ENCODE results near the gene C11orf24.
"Not testable (repeated sequence)": the region's sequence is repeated elsewhere in the genome, so short reads cannot be mapped to it uniquely, and the experiment has no call there.

The C11orf24 gene

DNA sequence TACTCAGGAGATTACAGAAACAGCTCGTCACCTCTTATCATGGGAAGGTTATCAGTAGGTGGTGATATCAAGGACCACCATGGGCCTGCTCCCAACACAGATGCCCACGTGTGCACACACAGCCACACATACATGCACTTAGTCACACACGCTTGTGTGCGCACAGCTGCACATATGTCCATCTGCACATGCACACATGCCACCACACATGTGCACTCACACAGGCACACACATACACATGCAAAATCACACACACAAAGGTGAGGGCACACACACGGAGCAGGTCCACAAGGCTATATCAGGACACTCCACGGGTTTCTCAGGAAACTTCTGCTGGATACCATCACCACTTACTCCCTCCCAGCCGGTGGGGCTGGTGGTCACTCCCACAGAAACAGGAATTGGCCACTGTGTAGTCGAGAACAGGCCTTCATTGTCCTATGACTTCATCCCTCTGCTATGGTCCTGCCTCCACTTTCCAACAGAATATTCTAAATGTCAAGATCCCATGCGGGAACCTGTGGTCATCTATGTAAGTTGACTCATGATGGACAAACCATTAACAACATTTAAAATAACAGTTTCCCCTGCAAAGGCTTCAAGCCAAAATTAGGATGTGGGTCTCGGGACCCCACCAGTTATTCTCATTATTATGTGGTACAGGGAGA is 2.2 kb downstream of the C11orf24 start:
- no peak for DNase-seq

- DNase-seq: no peak
Measured at GRCh38 chr11:68267881-68268240, 3.9 kb downstream of the C11orf24 start.

GRCh38 chr11:68266936-68267880 is 4.6 kb downstream of the C11orf24 start:
- no peak for DNase-seq

- DNase-seq: no peak
Measured at GRCh38 chr11:68266121-68266891, 5.5 kb downstream of the C11orf24 start.

DNA sequence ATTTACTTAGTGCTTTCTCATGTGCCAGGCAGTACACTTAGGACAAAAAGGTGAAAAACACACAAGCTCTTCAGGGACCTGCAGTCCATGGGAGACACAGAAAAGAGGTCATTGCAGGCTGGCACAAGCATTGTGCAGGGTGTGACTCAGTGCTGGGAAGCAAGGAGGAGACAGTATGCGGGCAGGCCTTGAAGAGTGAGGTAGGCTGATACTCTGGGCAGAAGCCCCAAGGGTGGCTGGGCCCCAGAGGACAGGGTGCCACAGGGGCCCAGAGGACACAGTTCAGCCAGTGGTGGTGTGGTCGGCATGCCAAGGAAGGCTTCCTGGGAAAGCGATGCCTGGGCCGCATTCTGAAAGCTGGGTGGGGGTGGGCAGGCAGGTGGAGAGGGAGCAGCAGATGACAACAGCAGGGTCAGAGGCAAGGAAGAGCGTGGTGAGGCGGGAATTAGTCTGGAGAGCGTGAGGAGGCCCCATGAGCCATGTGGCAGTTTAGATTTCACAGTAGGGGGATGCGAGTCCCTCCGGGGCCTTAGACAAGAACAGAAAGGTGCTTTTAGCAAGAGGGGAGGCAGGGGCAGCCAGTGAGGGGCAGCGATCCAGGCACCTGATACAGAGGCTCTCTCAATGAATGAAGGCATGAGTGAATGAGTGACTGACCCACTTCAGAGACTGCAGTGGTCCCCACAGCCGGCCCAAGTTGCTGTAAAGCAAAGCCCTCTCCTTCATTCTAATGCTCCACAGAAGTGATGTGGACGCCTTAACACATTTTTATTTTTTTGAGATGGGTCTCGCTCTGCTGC is 6.8 kb downstream of the C11orf24 start:
- no peak for DNase-seq

DNA sequence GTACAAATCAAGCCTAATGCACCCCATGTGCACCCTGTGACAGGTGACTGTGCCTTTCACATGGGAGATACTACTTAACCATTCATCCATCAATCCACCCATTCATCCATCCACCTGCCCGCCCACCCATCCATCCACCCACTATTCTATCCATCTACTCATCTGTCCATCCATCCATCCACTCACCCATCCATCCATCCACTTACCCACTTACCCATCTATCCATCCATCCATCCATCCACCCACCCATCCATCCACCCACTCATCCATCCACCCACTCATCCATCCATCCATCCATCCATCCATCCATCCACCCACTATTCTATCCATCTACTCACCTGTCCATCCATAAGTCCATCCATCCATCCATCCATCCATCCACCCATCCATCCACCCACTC is 7.5 kb downstream of the C11orf24 start:
- no peak for DNase-seq

DNA sequence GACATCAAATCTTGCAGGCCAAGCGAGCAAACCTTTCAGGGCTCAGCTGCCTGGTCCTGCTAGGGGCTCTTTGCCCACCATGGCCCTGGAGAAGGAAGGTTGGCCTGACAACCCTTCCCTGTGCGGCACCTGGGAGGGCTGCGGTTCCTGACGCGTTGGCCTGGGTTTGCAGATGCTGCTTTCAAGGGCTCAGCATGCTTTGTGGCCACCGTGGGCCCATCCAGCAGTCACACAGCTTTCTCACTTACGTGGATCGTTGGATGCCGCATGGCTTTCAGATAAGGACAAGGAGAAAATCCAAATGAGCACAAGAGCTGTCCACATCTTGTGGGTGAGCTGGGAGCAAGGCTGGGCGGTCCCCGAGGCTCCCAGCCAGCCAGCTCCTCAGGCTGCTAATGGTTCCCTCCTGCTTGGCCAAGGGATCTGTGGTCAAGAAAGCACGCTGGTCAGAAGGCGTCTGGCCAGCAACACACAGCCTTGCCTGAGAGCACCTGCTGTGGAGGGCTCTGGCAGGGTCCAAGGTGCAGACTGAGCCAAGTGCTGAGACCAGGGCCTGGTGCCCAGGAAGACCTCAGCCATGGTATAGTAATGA is 8.2 kb downstream of the C11orf24 start:
- no peak for DNase-seq

DNA sequence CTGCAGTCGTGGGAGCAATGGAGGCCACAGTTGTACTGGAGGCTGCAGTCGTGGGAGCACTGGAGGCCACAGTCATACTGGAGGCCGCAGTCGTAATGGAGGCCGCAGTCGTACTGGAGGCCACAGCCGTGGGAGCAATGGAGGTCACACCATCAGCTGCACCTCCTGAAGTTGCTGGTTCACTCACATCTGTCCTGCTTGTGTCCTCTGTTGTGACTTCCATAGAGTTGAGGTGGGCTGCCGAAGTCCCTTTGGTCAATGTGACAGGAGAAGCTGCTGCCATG is 9.3 kb downstream of the C11orf24 start:
- no peak for DNase-seq

DNA sequence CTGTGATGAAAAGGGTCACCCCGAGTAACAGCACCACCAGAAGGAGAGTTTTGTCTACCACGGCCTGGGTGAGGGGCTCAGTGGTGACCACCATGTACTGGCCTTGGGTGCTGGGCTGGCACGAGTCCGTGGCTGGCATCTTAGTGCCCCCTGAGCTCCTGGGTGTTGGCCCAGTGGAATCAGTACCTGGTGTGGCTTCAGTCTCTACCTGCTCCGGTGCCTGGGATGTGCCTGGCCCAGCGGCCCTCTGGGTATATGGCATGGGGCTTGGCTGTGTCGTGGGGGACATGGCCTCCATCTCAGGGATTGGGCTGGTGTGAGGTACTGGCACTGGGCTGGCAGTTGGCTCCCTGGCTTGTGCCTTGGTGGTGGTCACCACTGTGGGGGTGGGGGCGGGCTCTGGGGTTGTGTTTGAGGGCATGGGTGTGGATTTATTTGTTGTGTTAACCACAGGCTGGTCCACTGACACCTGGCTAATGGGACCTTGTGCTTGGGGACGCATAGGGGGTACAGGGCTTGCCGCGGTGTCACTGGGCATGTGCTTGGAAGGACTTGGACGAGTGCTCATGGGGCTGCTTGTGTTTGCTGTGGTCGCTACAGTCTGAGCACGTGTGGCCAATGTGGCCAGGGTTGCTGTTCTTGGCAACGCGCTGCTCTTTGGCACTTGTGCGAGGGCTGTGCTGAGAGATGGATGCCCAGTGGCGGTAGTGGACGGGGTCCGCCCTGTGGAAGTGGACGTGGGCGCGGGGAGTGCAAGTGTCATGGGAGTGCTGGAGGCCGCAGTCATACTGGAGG is 9.8 kb downstream of the C11orf24 start:
- no peak for DNase-seq

GRCh38 chr11:68261006-68261405 is 10.8 kb downstream of the C11orf24 start:
- no peak for DNase-seq

- no peak for DNase-seq
Measured at GRCh38 chr11:68260484-68260883, 11.3 kb downstream of the C11orf24 start.

DNA sequence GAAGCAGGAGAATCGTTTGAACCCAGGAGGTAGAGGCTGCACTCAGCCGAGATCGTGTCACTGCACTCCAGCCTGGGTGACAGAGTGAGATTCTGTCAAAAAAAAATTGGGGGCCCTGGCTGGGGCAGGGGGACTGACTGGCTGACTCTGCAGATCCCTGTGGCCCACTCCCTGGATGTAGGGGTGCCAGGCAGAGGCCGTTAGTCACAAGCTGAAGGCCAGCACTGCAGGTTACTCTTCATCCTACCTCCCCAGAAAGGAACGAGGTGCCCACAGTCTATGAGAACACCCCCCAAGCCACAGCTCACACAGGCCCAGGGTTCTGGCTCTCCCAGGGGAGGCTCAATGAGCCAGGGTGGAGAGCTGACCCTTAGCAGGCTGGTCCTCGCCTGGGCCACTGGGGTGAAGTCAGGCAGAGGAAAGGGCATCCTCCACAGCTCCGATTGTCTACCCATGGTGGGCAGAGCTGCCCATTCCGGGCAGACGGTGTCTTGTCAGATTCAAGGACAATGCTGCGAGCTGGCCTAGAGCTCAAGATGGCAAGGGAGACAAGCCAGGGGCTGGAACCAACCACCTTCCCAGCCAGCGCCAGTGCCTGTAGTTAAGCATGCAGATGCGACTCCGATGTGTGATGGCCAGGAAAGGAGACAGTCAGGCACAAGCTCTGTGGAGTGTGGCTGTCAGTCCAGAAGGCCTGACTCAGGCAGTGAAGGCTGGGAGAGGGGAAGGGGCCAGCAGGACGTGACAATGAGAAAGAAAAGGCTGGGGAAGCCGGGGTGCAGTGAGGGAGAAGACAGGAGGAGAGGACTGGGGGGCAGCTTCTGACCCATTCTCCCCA is 12.4 kb downstream of the C11orf24 start:
- DNase-seq: no peak

DNA sequence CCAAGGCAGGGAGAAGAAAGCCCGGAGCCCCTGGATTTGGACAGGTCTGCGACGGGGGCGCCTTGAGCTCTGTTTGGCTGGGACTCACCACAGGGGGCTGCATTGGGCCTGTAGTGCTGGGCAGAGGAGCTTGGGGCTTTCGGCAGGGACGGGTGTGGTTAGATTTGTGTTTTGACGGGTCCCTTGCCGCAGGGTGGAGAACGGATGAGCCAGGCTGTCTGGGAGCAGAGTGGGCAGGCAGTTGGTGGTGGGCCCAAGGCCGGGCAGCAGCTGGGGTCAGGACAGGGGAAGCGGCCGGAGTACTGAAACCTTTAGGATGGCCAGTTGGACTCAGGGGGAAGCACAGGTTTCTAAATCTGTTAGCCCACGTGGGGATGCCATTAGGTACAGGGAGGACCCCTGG is 13.4 kb downstream of the C11orf24 start:
- no peak for DNase-seq

DNA sequence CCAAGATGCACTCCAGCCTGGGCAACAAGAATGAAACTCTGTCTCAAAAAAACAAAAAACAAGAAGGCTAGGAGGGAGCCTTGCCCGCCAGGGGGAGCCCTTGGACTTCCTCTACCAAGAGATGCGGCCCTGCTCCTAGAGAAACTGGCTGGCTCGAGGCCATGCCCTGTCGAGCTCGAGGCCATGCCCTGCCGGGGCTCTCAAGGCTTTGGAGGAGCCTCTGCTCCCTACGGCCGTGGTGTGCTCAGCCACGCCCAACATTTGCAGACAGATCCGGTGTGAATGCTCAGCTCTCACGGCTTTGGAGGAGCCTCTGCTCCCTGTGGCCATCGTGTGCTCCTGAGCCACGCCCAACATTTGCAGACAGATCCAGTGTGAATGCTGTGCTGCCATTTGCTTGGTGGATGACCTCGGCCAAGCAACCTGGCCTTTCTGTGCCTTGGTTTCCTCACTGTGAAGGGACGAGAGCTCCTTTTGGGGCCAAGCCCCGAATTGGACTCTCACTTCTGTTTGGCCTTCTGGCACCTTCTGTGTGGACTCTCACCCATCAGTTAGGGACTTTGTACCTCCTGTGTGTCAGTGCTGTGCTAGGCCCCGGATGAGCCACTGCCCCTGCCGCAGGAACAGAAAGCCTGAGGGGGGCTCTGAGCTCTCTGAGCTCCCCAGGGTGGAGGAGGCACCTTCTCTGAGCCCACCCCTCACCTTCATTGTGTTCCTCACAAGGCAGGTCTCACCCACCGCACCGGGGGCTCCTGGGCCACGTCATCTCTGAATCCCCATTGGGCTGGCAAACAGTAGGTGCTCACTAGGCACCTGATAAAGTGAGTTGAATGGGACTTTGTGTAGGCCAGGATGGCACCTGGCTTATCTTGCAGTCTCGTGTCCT is 14.1 kb downstream of the C11orf24 start:
- peak; percentile 58 to 87 for DNase-seq

GRCh38 chr11:68256331-68256741 is 15.4 kb downstream of the C11orf24 start:
- no peak for DNase-seq

- no peak for DNase-seq
Measured at GRCh38 chr11:68255526-68255925, 16.2 kb downstream of the C11orf24 start.

GRCh38 chr11:68254421-68254820 is 17.4 kb downstream of the C11orf24 start:
- no peak for DNase-seq

- no peak for DNase-seq
Measured at GRCh38 chr11:68251765-68252164, 20.0 kb downstream of the C11orf24 start.

GRCh38 chr11:68244912-68245311 is 26.9 kb downstream of the C11orf24 start:
- DNase-seq: not testable (repeated sequence)

DNA sequence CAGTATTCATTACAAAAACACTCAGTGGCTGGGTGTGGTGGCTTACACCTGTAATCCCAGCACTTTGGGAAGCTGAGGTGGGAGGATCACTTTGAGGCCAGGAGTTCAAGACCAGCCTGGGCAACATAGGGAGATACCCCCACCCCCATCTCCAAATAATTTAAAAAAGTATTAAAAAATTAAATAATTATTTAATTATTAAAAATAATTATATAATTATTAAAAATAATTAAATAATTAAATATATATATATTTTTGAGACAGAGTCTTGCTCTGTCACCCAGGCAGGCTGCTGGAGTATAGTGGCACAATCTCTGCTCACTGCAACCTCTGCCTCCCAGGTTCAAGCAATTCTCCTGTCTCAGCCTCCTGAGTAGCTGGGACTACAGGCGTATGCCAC is 27.9 kb downstream of the C11orf24 start:
- DNase-seq: not testable (repeated sequence)
